ENCODE data around the gene SYK.

SYK gene

GRCh38 chr9:90808890-90809685 is 7.5 kb downstream of the SYK start (continued):
- TF ChIP-seq ZNF140 (tag by site-specific recombination; IDR thresholded peaks at IDR 0.05) (no peak), ZNF843 (tag by site-specific recombination; IDR thresholded peaks at IDR 0.05) (no peak), ZNF223 (tag by site-specific recombination; IDR thresholded peaks at IDR 0.05) (no peak), REPIN1 (tag by site-specific recombination; IDR thresholded peaks at IDR 0.05; ENCODE audit: low read depth) (no peak), HOXA7 (CRISPR knock-in tag; IDR thresholded peaks at IDR 0.05; ENCODE audit: borderline replicate concordance) (no peak), ZNF837 (tag by site-specific recombination; IDR thresholded peaks at IDR 0.05) (no peak), ZNF335 (tag by site-specific recombination; conservative IDR thresholded peaks at IDR 0.05) (no peak), ZNF26 (tag by site-specific recombination; IDR thresholded peaks at IDR 0.05) (no peak), ZNF558 (tag by site-specific recombination; IDR thresholded peaks at IDR 0.05) (no peak), ZNF426 (tag by site-specific recombination; IDR thresholded peaks at IDR 0.05) (no peak)

- H3K4me3 ChIP-seq (ENCODE audit: low read depth, low read length) = no peak overlapping the region
- ChIA-PET POLR2A (no interaction called here), CTCF (interaction anchor here (0.9 to 1.2 kb wide), 2 partner anchors 37 to 60 kb away, joined by 3 to 4 read pairs; no protein-coding TSS in a partner anchor)
- H3K9me3 ChIP-seq (ENCODE audit: control insufficient read depth, insufficient read depth, low read depth, low read length) = no peaks in the 10 kb centered on the region
- peaks cover 7% of the 10 kb centered on the region for H3K4me1 ChIP-seq (ENCODE audit: control insufficient read depth, insufficient read depth, low read length)
- H3K27ac ChIP-seq (ENCODE audit: extremely low read depth, low read depth, low read length) = no peak overlapping the region
- TF ChIP-seq AEBP2 (tag by site-specific recombination; IDR thresholded peaks at IDR 0.05; ENCODE audit: borderline replicate concordance) (no peak), ZNF639 (tag by site-specific recombination; IDR thresholded peaks at IDR 0.05) (no peak), ZSCAN16 (tag by site-specific recombination; IDR thresholded peaks at IDR 0.05) (peak; percentile 86), ZNF449 (tag by site-specific recombination; IDR thresholded peaks at IDR 0.05) (peak; percentile 98)
- H3K36me3 ChIP-seq (ENCODE audit: control insufficient read depth in 2 of 2, insufficient read depth in 1 of 2, low read length in 2 of 2) = peaks cover 0 to 3% of the 10 kb centered on the region in 2 experiments; a peak in 1 of 3 replicates
Observed at GRCh38 chr9:90810691-90811090, 9.1 kb downstream of the SYK start.

GRCh38 chr9:90813046-90813445 is 11.4 kb downstream of the SYK start:
- peaks cover 8% of the 10 kb centered on the region for H3K4me1 ChIP-seq (ENCODE audit: control insufficient read depth, insufficient read depth, low read length)
- TF ChIP-seq ZNF830 (tag by site-specific recombination; IDR thresholded peaks at IDR 0.05; ENCODE audit: low read depth) (no peak), SP7 (tag by site-specific recombination; IDR thresholded peaks at IDR 0.05) (no peak), ZNF280C (tag by site-specific recombination; IDR thresholded peaks at IDR 0.05) (no peak), SALL2 (tag by site-specific recombination; IDR thresholded peaks at IDR 0.05; ENCODE audit: borderline replicate concordance) (no peak)
- H3K4me3 ChIP-seq (ENCODE audit: low read depth, low read length) = no peak overlapping the region
- no peak overlapping the region for H3K27ac ChIP-seq (ENCODE audit: extremely low read depth, low read depth, low read length)
- H3K36me3 ChIP-seq (ENCODE audit: control insufficient read depth in 2 of 2, insufficient read depth in 1 of 2, low read length in 2 of 2) = no peaks in the 10 kb centered on the region
- ChIA-PET POLR2A (no interaction called here), CTCF (interaction anchor here (0.9 kb wide), 1 partner anchor 39 kb away, joined by 3 read pairs; no protein-coding TSS in a partner anchor)
- no peaks in the 10 kb centered on the region for H3K9me3 ChIP-seq (ENCODE audit: control insufficient read depth, insufficient read depth, low read depth, low read length)

All from HEK293 (cell line).